NCI-H2227 treated with DMSO at 0.1 percent for 48 hours (cell line): ENCODE measurements around the gene IFT27.
"Not testable (repeated sequence)": the region's sequence is repeated elsewhere in the genome, so short reads cannot be mapped to it uniquely, and the experiment has no call there.

ENCODE experiments used
- DNase-seq: peaks from one replicate; lab custom pipeline; 2025; lab: John Stamatoyannopoulos, UW

IFT27 gene

GRCh38 chr22:36743591-36744412 lies 32.1 kb downstream of the IFT27 start:
- no peak for DNase-seq

GRCh38 chr22:36743011-36743410 lies 32.9 kb downstream of the IFT27 start:
- DNase-seq, result no peak

DNA sequence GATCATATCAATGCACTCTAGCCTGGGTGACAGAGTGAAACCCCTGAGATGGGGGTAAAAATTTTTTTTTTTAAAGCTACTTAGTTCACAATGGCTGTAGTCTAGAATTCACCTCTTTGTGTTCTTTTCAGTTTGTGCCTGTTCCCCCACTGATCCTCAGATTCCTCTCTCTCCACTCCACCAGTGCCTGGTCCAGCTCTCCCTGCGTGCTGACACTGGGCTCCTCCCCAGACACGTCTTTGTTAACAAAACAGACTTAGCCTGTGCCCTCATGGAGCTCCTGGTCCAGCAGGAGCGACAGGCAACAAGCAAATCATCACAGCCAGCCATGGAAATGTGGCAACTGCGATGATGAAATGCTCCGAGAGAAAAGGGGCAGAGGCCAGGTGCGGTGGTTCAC lies 34.0 kb downstream of the IFT27 start:
- DNase-seq, result no peak

GRCh38 chr22:36741204-36741793 lies 34.6 kb downstream of the IFT27 start:
- DNase-seq, result no peak

GRCh38 chr22:36740716-36741115 lies 35.2 kb downstream of the IFT27 start:
- no peak for DNase-seq

GRCh38 chr22:36739185-36739584 lies 36.7 kb downstream of the IFT27 start:
- DNase-seq, result no peak

DNA sequence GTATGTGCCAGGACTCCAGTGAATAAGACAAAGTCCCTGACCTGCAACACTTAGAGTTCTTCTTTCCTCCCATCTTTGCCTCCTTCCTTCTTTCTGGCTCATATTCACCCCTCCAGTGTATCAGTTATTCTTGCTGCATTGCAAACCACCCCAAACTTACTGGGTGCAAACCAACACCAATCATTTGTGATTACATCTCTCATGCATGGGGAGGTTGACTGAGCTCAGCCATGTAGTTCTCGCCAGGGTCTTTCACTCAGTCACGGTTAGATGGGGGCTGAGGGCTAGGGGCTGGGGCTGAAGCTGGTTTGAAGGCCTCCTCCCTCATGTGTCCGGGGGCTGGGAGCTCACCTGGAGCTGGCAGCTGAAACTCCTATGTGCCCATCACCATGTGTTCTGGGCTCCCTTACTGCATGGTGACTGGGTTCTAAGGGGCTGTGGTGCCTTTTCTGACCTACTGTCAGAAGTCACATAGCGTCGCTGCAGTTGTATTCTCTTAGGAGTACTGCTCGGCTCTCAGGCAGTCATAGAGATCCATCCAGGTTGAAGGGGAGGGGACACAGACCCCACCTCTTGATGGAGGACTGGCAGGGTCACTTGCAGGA lies 37.4 kb downstream of the IFT27 start:
- no peak for DNase-seq

GRCh38 chr22:36737776-36738175 lies 38.1 kb downstream of the IFT27 start:
- DNase-seq, result no peak

- DNase-seq, result no peak
These were observed 39.1 kb downstream of the IFT27 start for GRCh38 chr22:36736701-36737320.

GRCh38 chr22:36734171-36735058 lies 41.5 kb downstream of the IFT27 start:
- no peak for DNase-seq

DNA sequence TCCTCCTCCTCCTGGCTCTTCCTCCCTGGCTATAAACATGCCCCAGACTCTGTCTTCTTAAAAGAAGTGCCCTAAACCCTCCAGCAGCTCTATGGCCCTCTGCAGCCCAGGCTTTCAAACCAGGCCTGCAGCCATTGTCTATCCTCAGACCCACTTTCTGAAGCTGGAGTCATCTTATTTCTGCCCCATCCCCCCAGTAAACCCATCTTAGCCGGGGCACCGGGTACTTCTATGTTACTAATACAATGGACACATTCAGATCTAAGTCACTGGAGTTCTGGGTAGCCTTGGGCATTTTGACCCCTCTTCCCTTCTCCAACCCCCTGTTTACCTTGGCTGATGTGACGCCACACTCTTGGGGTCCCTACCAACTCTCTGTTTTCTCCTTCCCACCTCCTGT lies 42.6 kb downstream of the IFT27 start:
- DNase-seq, result no peak

DNA sequence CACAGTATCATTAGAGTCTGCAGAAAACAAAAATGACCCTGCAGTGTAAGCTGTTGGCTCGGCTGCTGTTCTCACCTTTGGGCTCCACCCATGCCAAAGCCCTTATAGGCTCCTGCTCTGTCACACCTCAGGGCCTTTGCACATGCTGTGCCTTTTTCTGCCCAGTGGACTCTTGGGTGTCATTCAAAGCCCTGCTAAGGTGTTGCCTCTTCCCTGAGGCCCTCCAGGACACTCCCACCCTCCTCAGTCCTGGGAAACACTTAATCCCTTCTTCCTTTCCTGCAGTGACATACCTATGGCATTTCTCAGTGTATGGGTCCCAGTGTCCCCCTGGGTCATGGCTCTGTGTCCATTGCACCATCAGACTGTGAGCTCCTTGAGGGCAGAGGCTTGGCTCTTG lies 43.3 kb downstream of the IFT27 start:
- DNase-seq, result no peak

DNA sequence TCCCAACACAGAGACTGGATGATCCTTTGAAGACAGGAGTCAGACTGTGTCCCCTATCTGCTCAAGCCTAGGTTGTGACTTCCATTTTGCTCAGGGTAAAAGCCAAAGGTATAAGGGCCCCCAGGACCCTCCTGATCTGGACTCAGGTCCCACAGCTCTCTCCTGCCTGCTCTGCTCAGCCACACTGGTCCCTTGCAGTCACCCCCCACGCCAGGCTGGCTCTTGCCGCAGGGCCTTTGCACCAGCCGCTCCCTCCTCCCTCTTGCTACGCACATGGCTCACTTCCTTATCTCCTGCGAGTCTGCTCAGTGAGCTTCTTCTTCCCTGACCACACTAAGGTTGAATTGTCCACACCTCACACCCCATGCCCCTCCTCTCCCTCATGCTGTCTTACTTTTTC lies 44.0 kb downstream of the IFT27 start:
- DNase-seq, result no peak

GRCh38 chr22:36731321-36731720 lies 44.6 kb downstream of the IFT27 start:
- DNase-seq, result not testable (repeated sequence)

GRCh38 chr22:36730176-36730858 lies 45.6 kb downstream of the IFT27 start:
- no peak for DNase-seq

- no peak for DNase-seq
These were observed 46.6 kb downstream of the IFT27 start for GRCh38 chr22:36729321-36729720.

DNA sequence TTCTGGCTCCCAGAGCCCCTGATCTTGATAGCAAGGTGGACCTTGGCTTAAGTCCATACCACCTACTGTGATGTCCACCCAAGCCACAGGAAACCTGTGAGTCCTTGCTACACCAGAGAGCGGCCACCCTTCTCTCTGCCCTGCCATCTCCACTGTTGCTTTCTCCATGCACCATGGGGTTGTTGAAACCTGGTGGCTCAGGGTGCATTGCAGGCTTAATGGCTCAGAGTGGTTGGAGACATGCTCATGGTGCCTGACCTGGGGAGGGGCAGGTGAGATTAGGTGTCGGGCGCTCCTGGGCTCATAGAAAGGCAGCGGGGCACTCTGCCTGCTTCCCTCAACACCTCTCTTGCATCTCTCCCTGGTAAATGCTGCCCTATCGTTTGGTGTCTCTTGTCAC lies 47.4 kb downstream of the IFT27 start:
- no peak for DNase-seq

DNA sequence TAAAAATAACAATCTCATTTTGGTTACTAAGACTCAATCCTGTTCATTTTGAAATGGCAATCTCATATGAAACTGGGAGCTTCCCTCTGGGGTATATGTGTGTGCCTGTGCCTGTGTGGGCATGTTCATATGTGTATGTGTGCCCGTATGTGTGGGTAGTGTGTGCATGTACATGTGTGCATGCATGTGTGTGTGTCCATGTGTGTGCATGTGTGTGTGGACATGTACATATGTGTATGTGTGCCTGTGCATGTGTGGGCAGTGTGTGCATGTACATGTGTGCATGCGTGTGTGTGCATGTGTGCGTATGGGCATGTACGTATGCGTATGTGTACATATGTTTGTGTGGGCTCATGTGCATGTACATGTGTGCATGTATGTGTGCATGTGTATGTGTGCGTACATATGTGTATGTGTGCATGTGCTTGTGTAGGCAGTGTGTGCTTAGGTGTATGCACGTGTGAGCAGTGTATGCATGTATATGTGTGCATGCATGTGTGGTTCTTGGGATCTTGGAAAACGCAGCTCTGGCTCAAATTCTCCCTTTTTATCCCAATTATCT lies 47.9 kb downstream of the IFT27 start:
- DNase-seq, result no peak

DNA sequence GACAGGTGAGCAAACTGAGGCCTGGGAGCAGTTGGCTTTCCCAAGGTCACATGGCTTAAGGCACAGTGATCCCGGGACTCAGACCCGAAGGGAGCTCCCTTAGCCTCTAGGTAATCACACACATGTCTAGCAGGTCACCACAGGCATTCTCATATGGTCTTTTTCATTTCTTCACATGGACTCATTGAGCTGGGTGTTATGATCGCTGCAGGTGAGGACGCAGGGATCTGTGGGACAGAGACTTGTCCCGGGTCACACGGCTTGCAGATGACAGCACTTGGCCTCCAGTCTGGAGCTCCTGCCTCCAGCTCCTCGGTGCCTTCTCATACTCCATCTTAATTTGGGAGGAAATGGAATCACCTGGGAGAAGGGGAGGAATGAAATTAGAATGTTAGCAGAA lies 48.8 kb downstream of the IFT27 start:
- DNase-seq, result no peak

DNA sequence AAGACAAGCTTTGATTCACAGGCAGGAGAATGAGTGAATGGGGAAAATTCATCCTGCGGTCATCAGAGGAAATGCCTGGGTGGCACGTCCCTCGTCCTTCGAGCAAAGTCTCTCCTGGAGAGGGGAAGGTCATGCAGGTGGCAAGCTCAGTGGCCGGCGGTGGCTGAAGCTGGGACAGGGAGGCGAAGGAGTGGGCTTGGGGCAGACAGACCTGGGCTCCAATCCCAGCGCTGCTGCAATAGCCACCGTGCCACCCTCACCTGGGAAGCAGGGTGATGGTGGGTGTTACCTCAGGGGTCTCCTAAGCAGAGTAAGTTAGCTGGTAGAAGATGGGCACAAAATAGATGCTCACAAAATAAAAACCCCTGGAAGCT lies 49.9 kb downstream of the IFT27 start:
- no peak for DNase-seq

DNA sequence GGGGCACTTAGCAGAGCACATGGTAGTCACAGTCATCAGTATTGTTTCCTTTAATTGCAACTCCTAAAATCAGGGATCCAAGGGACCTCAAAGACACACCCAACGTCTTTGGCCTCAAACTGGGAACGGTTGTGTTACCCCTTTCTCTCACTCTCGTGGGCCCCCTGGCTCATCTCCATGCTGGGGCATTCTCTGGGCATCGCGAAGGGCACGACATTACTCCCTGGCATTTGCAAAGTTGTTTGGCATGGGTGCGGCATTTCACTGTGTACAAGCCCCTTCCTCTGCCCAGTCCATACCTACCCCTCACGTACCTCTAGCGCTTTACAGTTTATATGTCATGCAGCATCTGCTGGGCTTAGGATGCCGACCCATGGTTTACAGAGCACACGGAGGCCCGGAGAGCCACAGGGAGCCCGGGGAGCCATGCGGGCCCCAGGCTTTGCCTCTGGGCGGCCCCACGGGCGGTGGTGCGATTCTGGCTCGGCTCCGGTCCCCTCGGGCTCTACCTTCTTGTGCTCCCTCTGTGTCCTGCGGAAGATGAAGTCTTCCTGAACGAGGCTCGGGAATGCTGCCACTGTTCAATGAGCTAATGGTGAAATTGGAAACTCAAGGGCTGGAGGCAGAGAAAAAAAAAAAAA lies 50.4 kb downstream of the IFT27 start:
- DNase-seq, result no peak
